Liver (tissue), 9 donors: Measurements from ENCODE around the gene SOSTDC1. TPM values are rescaled to one million over a fixed set of nuclear protein-coding genes. Genes with fewer than 3 reads are reported as not detected.

Experiments
- DNase-seq: peaks from one replicate; pipeline ENCODE4 v3.0.0-alpha.2; 2017; ENCODE audit warnings: low spot score
- H3K27ac ChIP-seq, 2 donors: one replicate each; pipeline ENCODE4 v1.7.0; 2013; ENCODE audit warnings: inconsistent platforms in 2 of 2, low read length in 2 of 2, control low read depth in 1 of 2, low read depth in 1 of 2, mild to moderate bottlenecking in 1 of 2
- H3K27me3 ChIP-seq, 4 donors: one replicate each; pipeline versions ENCODE4 v1.6.1 to v1.7.0; 2013; ENCODE audit warnings: low read length in 3 of 4, inconsistent platforms in 1 of 4, mild to moderate bottlenecking in 1 of 4, moderate library complexity in 1 of 4; ENCODE audit not compliant: control insufficient read depth in 4 of 4, insufficient read depth in 4 of 4
- H3K36me3 ChIP-seq, 4 donors: one replicate each; pipeline versions ENCODE4 v1.6.1 to v1.7.0; 2013; ENCODE audit warnings: low read length in 3 of 4, mild to moderate bottlenecking in 3 of 4, low read depth in 1 of 4, moderate library complexity in 1 of 4; ENCODE audit not compliant: control insufficient read depth in 4 of 4, insufficient read depth in 3 of 4
- H3K4me1 ChIP-seq, 4 donors: one replicate each; pipeline versions ENCODE4 v1.6.1 to v1.7.0; 2013; ENCODE audit warnings: low read length in 3 of 4, mild to moderate bottlenecking in 3 of 4, moderate library complexity in 1 of 4; ENCODE audit not compliant: control insufficient read depth in 4 of 4, insufficient read depth in 4 of 4
- H3K4me3 ChIP-seq, 3 donors: one replicate each; pipeline versions ENCODE4 v1.6.1 to v1.7.0; 2013; ENCODE audit warnings: low read length in 3 of 3, control low read depth in 1 of 3, low read depth in 1 of 3, mild to moderate bottlenecking in 1 of 3
- H3K9ac ChIP-seq, 2 donors: one replicate each; pipeline ENCODE4 v1.7.0; 2013; ENCODE audit warnings: low read length in 2 of 2, mild to moderate bottlenecking in 2 of 2, moderate library complexity in 2 of 2, control low read depth in 1 of 2, low read depth in 1 of 2
- H3K9me3 ChIP-seq, 4 donors: one replicate each; pipeline versions ENCODE4 v1.6.1 to v1.7.0; 2013; ENCODE audit warnings: low read length in 3 of 4; ENCODE audit not compliant: control insufficient read depth in 4 of 4
- CTCF ChIP-seq: fragments of 150-350 bp; IDR thresholded peaks from 2 replicates; pipeline ENCODE4 v1.5.1; 2017; ENCODE audit warnings: improper control_type of control experiment, low read depth, low read length; ENCODE audit not compliant: missing input control
- EGR1 ChIP-seq, 2 donors: IDR thresholded peaks; 2 replicates each; pipeline ENCODE4 v1.6.1; 2016 to 2018; ENCODE audit warnings: antibody characterized with exemption in 2 of 2, low read depth in 2 of 2
- FOXA1 ChIP-seq: IDR thresholded peaks from 2 replicates; pipeline ENCODE4 v1.6.1; 2016; ENCODE audit warnings: antibody characterized with exemption
- FOXA2 ChIP-seq: IDR thresholded peaks from 2 replicates; pipeline ENCODE4 v1.6.1; 2016; ENCODE audit warnings: antibody characterized with exemption
- GABPA ChIP-seq, 2 donors: IDR thresholded peaks in 1 of 2; conservative IDR thresholded peaks in 1 of 2; 2 replicates each; pipeline ENCODE4 v1.6.1; 2016; ENCODE audit warnings: antibody characterized with exemption in 2 of 2, mild to moderate bottlenecking in 1 of 2, moderate library complexity in 1 of 2
- HNF4A ChIP-seq, 2 donors: conservative IDR thresholded peaks; 2 replicates each; pipeline ENCODE4 v1.6.1; 2016; ENCODE audit warnings: antibody characterized with exemption in 2 of 2, mild to moderate bottlenecking in 2 of 2
- HNF4G ChIP-seq: IDR thresholded peaks from 2 replicates; pipeline ENCODE4 v1.6.1; 2016; ENCODE audit warnings: antibody characterized with exemption
- JUND ChIP-seq, 2 donors: IDR thresholded peaks; 2 replicates each; pipeline ENCODE4 v1.6.1; 2016; ENCODE audit warnings: antibody characterized with exemption in 2 of 2
- NR2F2 ChIP-seq: IDR thresholded peaks from 2 replicates; pipeline ENCODE4 v1.6.1; 2016; ENCODE audit warnings: antibody characterized with exemption
- RAD21 ChIP-seq, 2 donors: IDR thresholded peaks; 2 replicates each; pipeline ENCODE4 v1.6.1; 2016; ENCODE audit warnings: antibody characterized with exemption in 2 of 2, mild to moderate bottlenecking in 2 of 2
- RXRA ChIP-seq, 2 donors: IDR thresholded peaks; 2 replicates each; pipeline ENCODE4 v1.6.1; 2017 to 2018; ENCODE audit warnings: antibody characterized with exemption in 2 of 2, mild to moderate bottlenecking in 1 of 2
- SP1 ChIP-seq: IDR thresholded peaks from 2 replicates; pipeline ENCODE4 v1.6.1; 2018; ENCODE audit warnings: antibody characterized with exemption, mild to moderate bottlenecking
- TAF1 ChIP-seq: conservative IDR thresholded peaks from 2 replicates; pipeline ENCODE4 v1.6.1; 2016; ENCODE audit warnings: antibody characterized with exemption, mild to moderate bottlenecking
- YY1 ChIP-seq: IDR thresholded peaks from 2 replicates; pipeline ENCODE4 v1.6.1; 2016; ENCODE audit warnings: antibody characterized with exemption, mild to moderate bottlenecking
- WGBS: extraction: QIAGEN DNeasy Blood & Tissue Kit; methylation state at CpG from one replicate; pipeline ENCODE4 v1.1.7; 2013; 5-methylcytosine and 5-hydroxymethylcytosine counted together
- polyA plus RNA-seq, 2 donors: library from polyadenylated mRNA; stranded (reverse) in 1 of 2; unstranded in 1 of 2; fragments of 200-250 nt in 1 of 2; fragments of >200 nt in 1 of 2; fragmentation: Nextera tagmentation in 1 of 2; extraction: Ambion mirVana in 1 of 2; gene quantifications; one replicate each; pipeline versions ENCODE4 v1.2.1 to v1.2.3, GENCODE V29; 2013 to 2015
- total RNA-seq, 2 donors: library from RNA; depleted of rRNA; stranded (reverse); fragments of >200 nt; gene quantifications; one replicate each; pipeline ENCODE4 v1.2.3, GENCODE V29; 2014
- TF ChIP-seq, protein P1 (sequence below): IDR thresholded peaks from 2 replicates; pipeline ENCODE4 v1.6.1; 2016; ENCODE audit warnings: antibody characterized with exemption
- TF ChIP-seq, protein P2 (sequence below): IDR thresholded peaks from 2 replicates; pipeline ENCODE4 v1.6.1; 2016; ENCODE audit warnings: antibody characterized with exemption
- TF ChIP-seq, protein P3 (sequence below): IDR thresholded peaks from 2 replicates; pipeline ENCODE4 v1.6.1; 2016; ENCODE audit warnings: antibody characterized with exemption, mild to moderate bottlenecking
- donor health status: healthy.
- donor health status: healthy.
- donor health status: healthy.
- donor health status: healthy.
- donor health status: healthy.

SOSTDC1 gene
- total and polyA plus RNA-seq, 4 donors = 0.05 to 0.56 (median 0.08) TPM; not detected in 1

DNA sequence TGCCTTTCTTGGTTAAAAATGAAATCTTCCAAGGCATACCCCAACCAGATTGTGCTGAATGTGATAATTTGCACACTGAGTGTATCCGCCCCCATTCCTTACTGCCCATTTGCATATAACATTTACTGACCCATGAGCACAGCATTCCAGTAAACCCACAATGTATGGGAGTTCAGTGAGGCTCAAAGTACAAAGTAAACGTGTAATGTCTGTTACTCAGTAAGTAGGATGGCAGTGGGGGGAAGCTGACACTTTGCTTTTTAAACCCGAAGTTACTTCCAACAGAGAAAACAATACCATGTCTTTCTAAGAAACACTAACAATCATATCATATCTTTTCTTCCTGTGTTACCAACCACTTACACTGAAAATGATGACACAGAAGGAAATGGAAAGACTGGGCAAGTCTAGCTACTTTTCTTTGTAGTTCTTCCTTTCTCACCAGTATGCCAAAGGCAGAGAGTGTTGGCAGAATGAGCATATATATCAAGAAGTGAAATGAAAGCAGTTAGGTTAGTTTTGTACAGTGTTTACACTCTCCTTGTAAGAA, 27.1 kb upstream of the SOSTDC1 start:
- no peaks in the 10 kb centered on the region for H3K4me1 ChIP-seq
- H3K27me3 ChIP-seq = no peaks in the 10 kb centered on the region
- no peak overlapping the region for H3K9ac ChIP-seq
- 45% methylated on average over 3 of the region's 3 CpGs for WGBS
- H3K4me3 ChIP-seq = no peak overlapping the region
- DNase-seq = no peak
- H3K27ac ChIP-seq = no peak overlapping the region
- H3K9me3 ChIP-seq = no peaks in the 10 kb centered on the region
- no peaks in the 10 kb centered on the region for H3K36me3 ChIP-seq
- no peak for TF ChIP-seq NR2F2
- TF ChIP-seq, protein P1, sequence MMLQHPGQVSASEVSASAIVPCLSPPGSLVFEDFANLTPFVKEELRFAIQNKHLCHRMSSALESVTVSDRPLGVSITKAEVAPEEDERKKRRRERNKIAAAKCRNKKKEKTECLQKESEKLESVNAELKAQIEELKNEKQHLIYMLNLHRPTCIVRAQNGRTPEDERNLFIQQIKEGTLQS = no peak
- no peak for TF ChIP-seq GABPA (IDR thresholded peaks at IDR 0.05 in 1 of 2, conservative IDR thresholded peaks at IDR 0.05 in 1 of 2)
- TF ChIP-seq, protein P2, sequence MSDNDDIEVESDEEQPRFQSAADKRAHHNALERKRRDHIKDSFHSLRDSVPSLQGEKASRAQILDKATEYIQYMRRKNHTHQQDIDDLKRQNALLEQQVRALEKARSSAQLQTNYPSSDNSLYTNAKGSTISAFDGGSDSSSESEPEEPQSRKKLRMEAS = no peak
- no peak for TF ChIP-seq YY1
- no peak for TF ChIP-seq FOXA1
- TF ChIP-seq RXRA (IDR thresholded peaks at IDR 0.05) = no peak
- TF ChIP-seq TAF1 = no peak
- TF ChIP-seq RAD21 (IDR thresholded peaks at IDR 0.05) = no peak

- no peak for DNase-seq
- Histone ChIP-seq H3K9ac (no peak overlapping the region), H3K9me3 (no peaks in the 10 kb centered on the region), H3K27me3 (no peaks in the 10 kb centered on the region), H3K27ac (no peak overlapping the region), H3K36me3 (no peaks in the 10 kb centered on the region), H3K4me3 (no peak overlapping the region), H3K4me1 (no peaks in the 10 kb centered on the region)
- TF ChIP-seq FOXA2 (no peak), EGR1 (IDR thresholded peaks at IDR 0.05; ENCODE audit: low read depth in 2 of 2) (no peak), SP1 (no peak), YY1 (no peak)
- 79% methylated on average over 2 of the region's 2 CpGs for WGBS
Measured at GRCh38 chr7:16491148-16491547, 25.6 kb upstream of the SOSTDC1 start.

DNA sequence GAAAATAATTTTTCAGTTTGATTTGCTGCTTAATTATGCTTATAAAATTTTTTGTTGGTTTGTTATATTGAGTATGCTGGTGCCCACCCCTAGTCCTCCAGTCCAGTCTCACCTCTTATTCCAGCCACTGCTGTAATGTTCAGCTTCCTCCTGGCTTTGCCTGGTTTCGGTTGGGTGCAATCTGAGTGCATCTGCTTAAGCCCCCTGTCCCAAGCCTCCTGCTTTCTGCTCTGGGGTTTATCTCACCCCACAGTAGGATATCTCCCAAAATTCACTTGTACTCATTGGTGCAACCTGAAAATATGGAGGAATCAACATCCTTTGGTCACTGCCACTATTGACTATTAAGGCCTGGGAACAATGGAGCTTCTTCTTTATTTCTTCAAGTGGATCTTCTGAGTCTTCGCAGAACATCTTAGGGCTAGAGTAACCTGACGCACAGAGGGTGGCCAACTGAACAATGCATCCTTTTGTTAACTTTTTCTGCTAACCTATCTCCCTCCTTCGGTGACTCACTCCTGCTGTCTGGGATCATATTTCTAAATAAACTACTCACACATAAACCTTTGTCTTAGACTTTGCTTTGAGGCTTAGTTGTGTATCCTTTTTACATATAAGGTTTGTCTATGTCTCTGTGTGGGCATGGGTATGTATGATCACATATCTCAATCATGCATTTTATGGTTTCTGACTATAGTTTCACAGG, 19.1 kb upstream of the SOSTDC1 start:
- no peak overlapping the region for H3K27ac ChIP-seq
- no peak for DNase-seq
- no peaks in the 10 kb centered on the region for H3K36me3 ChIP-seq
- no peaks in the 10 kb centered on the region for H3K9me3 ChIP-seq
- no peak overlapping the region for H3K9ac ChIP-seq
- no peaks in the 10 kb centered on the region for H3K27me3 ChIP-seq
- TF ChIP-seq NR2F2 = no peak
- no peak for TF ChIP-seq EGR1 (IDR thresholded peaks at IDR 0.05; ENCODE audit: low read depth in 2 of 2)
- TF ChIP-seq HNF4A (conservative IDR thresholded peaks at IDR 0.05) = no peak
- TF ChIP-seq HNF4G = no peak
- TF ChIP-seq CTCF = no peak
- TF ChIP-seq, protein P3, sequence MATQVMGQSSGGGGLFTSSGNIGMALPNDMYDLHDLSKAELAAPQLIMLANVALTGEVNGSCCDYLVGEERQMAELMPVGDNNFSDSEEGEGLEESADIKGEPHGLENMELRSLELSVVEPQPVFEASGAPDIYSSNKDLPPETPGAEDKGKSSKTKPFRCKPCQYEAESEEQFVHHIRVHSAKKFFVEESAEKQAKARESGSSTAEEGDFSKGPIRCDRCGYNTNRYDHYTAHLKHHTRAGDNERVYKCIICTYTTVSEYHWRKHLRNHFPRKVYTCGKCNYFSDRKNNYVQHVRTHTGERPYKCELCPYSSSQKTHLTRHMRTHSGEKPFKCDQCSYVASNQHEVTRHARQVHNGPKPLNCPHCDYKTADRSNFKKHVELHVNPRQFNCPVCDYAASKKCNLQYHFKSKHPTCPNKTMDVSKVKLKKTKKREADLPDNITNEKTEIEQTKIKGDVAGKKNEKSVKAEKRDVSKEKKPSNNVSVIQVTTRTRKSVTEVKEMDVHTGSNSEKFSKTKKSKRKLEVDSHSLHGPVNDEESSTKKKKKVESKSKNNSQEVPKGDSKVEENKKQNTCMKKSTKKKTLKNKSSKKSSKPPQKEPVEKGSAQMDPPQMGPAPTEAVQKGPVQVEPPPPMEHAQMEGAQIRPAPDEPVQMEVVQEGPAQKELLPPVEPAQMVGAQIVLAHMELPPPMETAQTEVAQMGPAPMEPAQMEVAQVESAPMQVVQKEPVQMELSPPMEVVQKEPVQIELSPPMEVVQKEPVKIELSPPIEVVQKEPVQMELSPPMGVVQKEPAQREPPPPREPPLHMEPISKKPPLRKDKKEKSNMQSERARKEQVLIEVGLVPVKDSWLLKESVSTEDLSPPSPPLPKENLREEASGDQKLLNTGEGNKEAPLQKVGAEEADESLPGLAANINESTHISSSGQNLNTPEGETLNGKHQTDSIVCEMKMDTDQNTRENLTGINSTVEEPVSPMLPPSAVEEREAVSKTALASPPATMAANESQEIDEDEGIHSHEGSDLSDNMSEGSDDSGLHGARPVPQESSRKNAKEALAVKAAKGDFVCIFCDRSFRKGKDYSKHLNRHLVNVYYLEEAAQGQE = no peak
- no peak for TF ChIP-seq JUND (IDR thresholded peaks at IDR 0.05)
- TF ChIP-seq RAD21 (IDR thresholded peaks at IDR 0.05) = no peak
- TF ChIP-seq FOXA1 = no peak
- no peak for TF ChIP-seq FOXA2
- TF ChIP-seq, protein P1 = no peak
- TF ChIP-seq, protein P2 = no peak
- no peak for TF ChIP-seq SP1
- TF ChIP-seq RXRA (IDR thresholded peaks at IDR 0.05) = no peak
- no peak for TF ChIP-seq TAF1
- no peak for TF ChIP-seq GABPA (IDR thresholded peaks at IDR 0.05 in 1 of 2, conservative IDR thresholded peaks at IDR 0.05 in 1 of 2)
- no peaks in the 10 kb centered on the region for H3K4me1 ChIP-seq
- WGBS = 86% methylated on average over 4 of the region's 4 CpGs
- no peak overlapping the region for H3K4me3 ChIP-seq
